ENCODE measurements around the gene HPN. TPM values are rescaled to one million over a fixed set of nuclear protein-coding genes. Genes with fewer than 3 reads are reported as not detected.

The HPN gene
- total and polyA plus RNA-seq, 2 of the 13 experiments (the other 11 are each of a cell fraction or from before 2014, with no cell fraction given), result 46.7 to 261 TPM

- TF ChIP-seq ZBTB26 (CRISPR knock-in tag; IDR thresholded peaks at IDR 0.05; ENCODE audit: borderline replicate concordance) (no peak), ZNF720 (CRISPR knock-in tag; IDR thresholded peaks at IDR 0.05) (no peak), AKAP8 (CRISPR knock-in tag; IDR thresholded peaks at IDR 0.05) (peak; percentile 90), SSRP1 (CRISPR knock-in tag; IDR thresholded peaks at IDR 0.05) (0 out of 2 replicates have a peak, but pooled peaks have one; percentile 57), ZNF280D (CRISPR knock-in tag; IDR thresholded peaks at IDR 0.05) (no peak), LCORL (IDR thresholded peaks at IDR 0.05) (no peak), LCORL (CRISPR knock-in tag; IDR thresholded peaks at IDR 0.05) (peak; percentile 67; the same call in 1 of the 2 replicates), TCF7 (IDR thresholded peaks at IDR 0.05; ENCODE audit: low read depth) (no peak), NPAS2 (CRISPR knock-in tag; IDR thresholded peaks at IDR 0.05; ENCODE audit: borderline replicate concordance) (no peak), ZNF609 (CRISPR knock-in tag; IDR thresholded peaks at IDR 0.05; ENCODE audit: borderline replicate concordance) (0 out of 2 replicates have a peak, but pooled peaks have one; percentile 23), CEBPG (CRISPR knock-in tag; IDR thresholded peaks at IDR 0.05) (no peak), HIC2 (CRISPR knock-in tag; IDR thresholded peaks at IDR 0.05; ENCODE audit: low read depth) (no peak), ZNF691 (CRISPR knock-in tag; IDR thresholded peaks at IDR 0.05; ENCODE audit: borderline replicate concordance, low read depth) (no peak), ZNF530 (CRISPR knock-in tag; IDR thresholded peaks at IDR 0.05; ENCODE audit: low read depth) (no peak)
Measured at GRCh38 chr19:35013041-35013819, 28.3 kb upstream of the HPN start (continued).
